Endodermal cell (in vitro differentiated cells): ENCODE measurements around the gene ABCB1. TPM values are rescaled to one million over a fixed set of nuclear protein-coding genes. Genes with fewer than 3 reads are reported as not detected.
A peak's percentile ranks its signal among the peaks of the same experiment; 100 is the strongest.

ENCODE experiments used
- DNase-seq: peaks from one replicate; pipeline ENCODE4 v3.0.0-alpha.2; 2017
- H3K27ac ChIP-seq: 2 replicates; pipeline ENCODE4 v1.5.1; 2013; ENCODE audit warnings: mild to moderate bottlenecking, low read depth, low read length, moderate library complexity
- H3K27me3 ChIP-seq: 2 replicates; pipeline ENCODE4 v1.6.1; 2013; ENCODE audit warnings: mild to moderate bottlenecking, low read length, moderate library complexity; ENCODE audit not compliant: insufficient read depth, control insufficient read depth, poor library complexity, severe bottlenecking
- H3K36me3 ChIP-seq: 2 replicates; pipeline ENCODE4 v1.7.0; 2013; ENCODE audit warnings: mild to moderate bottlenecking, low read length, moderate library complexity; ENCODE audit not compliant: control insufficient read depth, insufficient read depth
- H3K4me1 ChIP-seq: one replicate; pipeline ENCODE4 v1.7.0; 2013; ENCODE audit warnings: low read length; ENCODE audit not compliant: control insufficient read depth, insufficient read depth
- H3K4me3 ChIP-seq: 2 replicates; pipeline ENCODE4 v1.5.1; 2013; ENCODE audit warnings: mild to moderate bottlenecking, low read length, moderate library complexity
- H3K9ac ChIP-seq: 2 replicates; pipeline ENCODE4 v1.6.1; 2013; ENCODE audit warnings: mild to moderate bottlenecking, low read length, moderate library complexity; ENCODE audit not compliant: poor library complexity, severe bottlenecking; ENCODE audit errors: extremely low read depth
- H3K9me3 ChIP-seq: 2 replicates; pipeline ENCODE4 v1.6.1; 2013; ENCODE audit warnings: mild to moderate bottlenecking, low read length, moderate library complexity; ENCODE audit not compliant: control insufficient read depth
- H3K27ac Mint-ChIP-seq: 2 replicates; pipeline ENCODE4 v1.8.0; 2020; ENCODE audit warnings: mixed read lengths
- H3K27me3 Mint-ChIP-seq: 2 replicates; pipeline ENCODE4 v1.8.0; 2021; ENCODE audit warnings: mild to moderate bottlenecking, mixed read lengths; ENCODE audit not compliant: insufficient read depth
- H3K36me3 Mint-ChIP-seq: 2 replicates; pipeline ENCODE4 v1.8.0; 2020; ENCODE audit warnings: low read depth, mixed read lengths
- H3K4me1 Mint-ChIP-seq: 2 replicates; pipeline ENCODE4 v1.8.0; 2020; ENCODE audit warnings: mixed read lengths
- H3K4me3 Mint-ChIP-seq: 2 replicates; pipeline ENCODE4 v1.8.0; 2020; ENCODE audit warnings: mild to moderate bottlenecking, moderate library complexity, mixed read lengths
- H3K9me3 Mint-ChIP-seq: 2 replicates; pipeline ENCODE4 v1.8.0; 2020; ENCODE audit warnings: mild to moderate bottlenecking, mixed read lengths
- WGBS, 2 experiments: methylation state at CpG; one replicate each; pipeline versions ENCODE4 v1.1.5 to v1.1.7; 2013; ENCODE audit warnings: missing lambda C conversion rate in 2 of 2, mixed read lengths in 1 of 2; ENCODE audit not compliant: insufficient coverage in 1 of 2, insufficient read length in 1 of 2; 5-methylcytosine and 5-hydroxymethylcytosine counted together
- total RNA-seq, 2 donors: library from RNA; stranded (reverse); fragmentation: NEBNext Ultra II Directional in 1 of 2; extraction: Animal tissue kit (Norgen Biotek cat#: 25700) in 1 of 2; gene quantifications; 2 replicates in 1 of 2; 3 replicates in 1 of 2; pipeline ENCODE4 v1.2.1, GENCODE V29; 2021
- TF ChIP-seq, protein P1 (sequence below): fragments of 200-600 bp; sonication (generic); conservative IDR thresholded peaks from 2 replicates; pipeline ENCODE4 v1.5.0; 2021; ENCODE audit warnings: antibody characterized with exemption, mild to moderate bottlenecking

ABCB1 gene
- total RNA-seq, 2 donors from 2014 or later, result 0.07 TPM; not detected in 1

DNA sequence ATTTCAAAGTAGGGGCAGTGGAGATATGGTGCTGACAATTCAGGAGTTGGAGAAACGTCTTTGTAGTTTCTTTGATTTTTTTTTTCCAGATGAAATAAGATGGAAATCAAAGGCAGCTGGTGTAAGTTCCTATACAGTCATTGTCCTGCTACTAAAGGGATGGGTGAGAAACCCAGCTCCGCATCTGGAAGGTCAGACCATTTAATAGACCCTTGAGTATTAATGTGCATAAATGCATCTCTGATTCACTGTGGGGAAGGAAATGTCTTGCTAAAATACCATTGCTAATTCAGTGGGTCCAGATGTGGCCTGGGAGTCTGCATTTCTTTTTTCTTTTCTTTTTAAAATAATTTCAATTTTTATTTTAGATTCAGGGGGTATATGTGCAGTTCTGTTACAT, 140.7 kb downstream of the ABCB1 start:
- DNase-seq, result no peak
- Histone ChIP-seq H3K9me3 (no peaks in the 10 kb centered on the region), H3K4me3 (no peak overlapping the region), H3K4me1 (no peaks in the 10 kb centered on the region), H3K27me3 (peaks cover 10% of the 10 kb centered on the region), H3K9ac (no peak overlapping the region), H3K36me3 (no peaks in the 10 kb centered on the region), H3K27ac (no peak overlapping the region)
- Mint-ChIP-seq H3K36me3 (no peaks in the 10 kb centered on the region), H3K9me3 (no peaks in the 10 kb centered on the region), H3K27ac (no peak overlapping the region), H3K4me3 (no peak overlapping the region), H3K27me3 (peaks cover 10% of the 10 kb centered on the region), H3K4me1 (peaks cover 21% of the 10 kb centered on the region)
- WGBS, 2 experiments, result 86 to 90% methylated on average over 1 to 2 of the region's 2 CpGs
- TF ChIP-seq, protein P1, sequence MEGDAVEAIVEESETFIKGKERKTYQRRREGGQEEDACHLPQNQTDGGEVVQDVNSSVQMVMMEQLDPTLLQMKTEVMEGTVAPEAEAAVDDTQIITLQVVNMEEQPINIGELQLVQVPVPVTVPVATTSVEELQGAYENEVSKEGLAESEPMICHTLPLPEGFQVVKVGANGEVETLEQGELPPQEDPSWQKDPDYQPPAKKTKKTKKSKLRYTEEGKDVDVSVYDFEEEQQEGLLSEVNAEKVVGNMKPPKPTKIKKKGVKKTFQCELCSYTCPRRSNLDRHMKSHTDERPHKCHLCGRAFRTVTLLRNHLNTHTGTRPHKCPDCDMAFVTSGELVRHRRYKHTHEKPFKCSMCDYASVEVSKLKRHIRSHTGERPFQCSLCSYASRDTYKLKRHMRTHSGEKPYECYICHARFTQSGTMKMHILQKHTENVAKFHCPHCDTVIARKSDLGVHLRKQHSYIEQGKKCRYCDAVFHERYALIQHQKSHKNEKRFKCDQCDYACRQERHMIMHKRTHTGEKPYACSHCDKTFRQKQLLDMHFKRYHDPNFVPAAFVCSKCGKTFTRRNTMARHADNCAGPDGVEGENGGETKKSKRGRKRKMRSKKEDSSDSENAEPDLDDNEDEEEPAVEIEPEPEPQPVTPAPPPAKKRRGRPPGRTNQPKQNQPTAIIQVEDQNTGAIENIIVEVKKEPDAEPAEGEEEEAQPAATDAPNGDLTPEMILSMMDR, result no peak

- no peaks in the 10 kb centered on the region for H3K36me3 ChIP-seq
- peaks cover 4% of the 10 kb centered on the region for H3K27me3 ChIP-seq
- no peaks in the 10 kb centered on the region for H3K36me3 Mint-ChIP-seq
- H3K4me1 Mint-ChIP-seq, result peaks cover 11% of the 10 kb centered on the region
- H3K9me3 ChIP-seq, result no peaks in the 10 kb centered on the region
- H3K27ac ChIP-seq, result no peak overlapping the region
- no peak overlapping the region for H3K4me3 Mint-ChIP-seq
- WGBS, 2 experiments, result 82 to 93% methylated on average over 3 of the region's 3 CpGs
- no peaks in the 10 kb centered on the region for H3K9me3 Mint-ChIP-seq
- TF ChIP-seq, protein P1, result no peak
- H3K9ac ChIP-seq, result no peak overlapping the region
- no peak for DNase-seq
- H3K27ac Mint-ChIP-seq, result no peak overlapping the region
- H3K4me3 ChIP-seq, result no peak overlapping the region
- H3K27me3 Mint-ChIP-seq, result peaks cover under 1% of the 10 kb centered on the region
- no peaks in the 10 kb centered on the region for H3K4me1 ChIP-seq
Measured at GRCh38 chr7:87458148-87458547, 142.5 kb downstream of the ABCB1 start.

GRCh38 chr7:87456247-87456646, 144.4 kb downstream of the ABCB1 start:
- H3K36me3 Mint-ChIP-seq, result no peaks in the 10 kb centered on the region
- no peaks in the 10 kb centered on the region for H3K27me3 ChIP-seq
- H3K4me1 ChIP-seq, result no peaks in the 10 kb centered on the region
- TF ChIP-seq, protein P1, result no peak
- H3K4me1 Mint-ChIP-seq, result peaks cover 11% of the 10 kb centered on the region
- no peaks in the 10 kb centered on the region for H3K36me3 ChIP-seq
- H3K27ac Mint-ChIP-seq, result no peak overlapping the region
- no peaks in the 10 kb centered on the region for H3K9me3 Mint-ChIP-seq
- no peak overlapping the region for H3K4me3 ChIP-seq
- no peak overlapping the region for H3K9ac ChIP-seq
- H3K27me3 Mint-ChIP-seq, result no peaks in the 10 kb centered on the region
- no peaks in the 10 kb centered on the region for H3K9me3 ChIP-seq
- no peak overlapping the region for H3K27ac ChIP-seq
- peak; percentile 45 for DNase-seq
- no peak overlapping the region for H3K4me3 Mint-ChIP-seq
- 55 to 89% methylated on average over 1 to 2 of the region's 2 CpGs for WGBS, 2 experiments

Other genes with a start within 250 kb of the ABCB1 start
- under 1 TPM; 0.60 to 0.77 TPM for gene ABCB4, start 125.2 kb downstream of the ABCB1 start, total RNA-seq
- under 1 TPM in 1 of 2 donors, not detected in 1; 0.44 TPM for gene RUNDC3B, start 27.5 kb upstream of the ABCB1 start, total RNA-seq